IMR-90 (cell line): ENCODE measurements around the gene HPCAL4.

ENCODE experiments used
- CTCF ChIP-seq: conservative IDR thresholded peaks from 2 replicates; pipeline ENCODE4 v1.5.1; 2012; ENCODE audit warnings: mild to moderate bottlenecking, low read depth, low read length, improper control_type of control experiment
- FOS ChIP-seq: fragments of 150-350 bp; IDR thresholded peaks from 2 replicates; pipeline ENCODE4 v1.6.1; 2016; ENCODE audit warnings: low read depth, low read length
- POLR2A ChIP-seq: IDR thresholded peaks from 2 replicates; pipeline ENCODE4 v1.6.1; 2012; ENCODE audit warnings: mild to moderate bottlenecking, low read depth, low read length
- RFX5 ChIP-seq: IDR thresholded peaks from 2 replicates; pipeline ENCODE4 v1.8.0; 2012; ENCODE audit warnings: low read depth, mild to moderate bottlenecking, low read length, moderate library complexity
- SMC3 ChIP-seq: fragments of 150-350 bp; IDR thresholded peaks from 2 replicates; pipeline ENCODE4 v1.6.1; 2016; ENCODE audit warnings: low read depth, mild to moderate bottlenecking, antibody characterized with exemption, low read length, moderate library complexity
- USF2 ChIP-seq: fragments of 150-350 bp; IDR thresholded peaks from 2 replicates; pipeline ENCODE4 v1.6.1; 2017; ENCODE audit warnings: mild to moderate bottlenecking, antibody characterized with exemption, low read length, low read depth

GRCh38 chr1:39642796-39643195 lies 48.4 kb downstream of the HPCAL4 start:
- no peak for TF ChIP-seq USF2
- TF ChIP-seq CTCF = no peak
- no peak for TF ChIP-seq POLR2A
- no peak for TF ChIP-seq RFX5
- TF ChIP-seq FOS = no peak
- TF ChIP-seq SMC3 = no peak
